K562 (cell line): ENCODE results near the gene TRAK1. TPM values are rescaled to one million over a fixed set of nuclear protein-coding genes. Genes with fewer than 3 reads are reported as not detected.
A peak's percentile ranks its signal among the peaks of the same experiment; 100 is the strongest.

Experiments
- ATAC-seq: fragments of 200-7000 bp; cut with Tn5 transposase; 3 replicates; pipeline ENCODE4 v1.9.1; 2020; ENCODE audit warnings: moderate library complexity
- BruUV-seq: library from RNA; stranded (reverse); fragments of 400-500 nt; replicated peaks from 2 replicates; lab custom pipeline; 2021; lab: Mats Ljungman, UMichigan
- CTCF ChIA-PET: fragments of 300-600 bp; formaldehyde crosslinking; extraction: SDS; loops from one replicate; lab custom pipeline; 2021; ENCODE audit warnings: low intra/inter-chr PET ratio; lab: Yijun Ruan, JAX
- POLR2A ChIA-PET: fragments of 300-600, 350-650 bp; sonication (Branson Sonifier 250); formaldehyde crosslinking; extraction: SDS; loops from one replicate; lab custom pipeline; 2021; ENCODE audit warnings: antibody characterized with exemption, inconsistent platforms; lab: Yijun Ruan, JAX
- DNase-seq, 4 experiments: peaks; one replicate each; pipeline versions ENCODE4 v3.0.0 to v3.0.0-alpha.2; 2011 to 2018; ENCODE audit warnings: low spot score in 3 of 4, mixed read lengths in 3 of 4; ENCODE audit errors: extremely low read depth in 1 of 4
- FAIRE-seq: peaks from 2 replicates; lab custom pipeline; 2011; peaks lifted over from hg19 to GRCh38; lab: Jason Lieb, UNC
- H2AFZ ChIP-seq: 2 replicates; pipeline ENCODE4 v1.6.0; 2011; ENCODE audit warnings: low read depth, low read length, control low read depth, inconsistent platforms
- H3K27ac ChIP-seq: fragments of 200-600 bp; 3 replicates; pipeline ENCODE4 v1.8.0; 2011; ENCODE audit warnings: low read depth, mild to moderate bottlenecking, control low read depth, inconsistent platforms, low read length, moderate library complexity, mixed read lengths; ENCODE audit errors: extremely low read depth
- H3K27me3 ChIP-seq, 2 experiments: fragments of 300-600 bp in 1 of 2; 2 replicates in 1 of 2; 3 replicates in 1 of 2; pipeline versions ENCODE4 v1.6.0 to v1.8.0; 2011; ENCODE audit warnings: inconsistent platforms in 2 of 2, low read length in 2 of 2, mild to moderate bottlenecking in 1 of 2, mixed read lengths in 1 of 2, moderate library complexity in 1 of 2; ENCODE audit not compliant: control insufficient read depth in 2 of 2, insufficient read depth in 2 of 2
- H3K36me3 ChIP-seq: fragments of 300-600 bp; 3 replicates; pipeline ENCODE4 v1.8.0; 2011; ENCODE audit warnings: mild to moderate bottlenecking, low read length, inconsistent platforms; ENCODE audit not compliant: control insufficient read depth, insufficient read depth
- H3K4me1 ChIP-seq, 2 experiments: fragments of 200-600 bp in 1 of 2; replicated peaks in 1 of 2; 2 replicates in 1 of 2; 3 replicates in 1 of 2; pipeline versions ENCODE4 v1.5.1 to v1.8.0; 2011; ENCODE audit warnings: inconsistent platforms in 2 of 2, low read length in 2 of 2, mild to moderate bottlenecking in 1 of 2, mixed read lengths in 1 of 2, moderate library complexity in 1 of 2; ENCODE audit not compliant: control insufficient read depth in 2 of 2, insufficient read depth in 2 of 2
- H3K4me2 ChIP-seq: 2 replicates; pipeline ENCODE4 v1.6.1; 2011; ENCODE audit warnings: low read length, control low read depth, inconsistent platforms, mixed read lengths; ENCODE audit not compliant: insufficient read depth
- H3K4me3 ChIP-seq: fragments of 200-600 bp; sonication (generic), shearing (Covaris generic); 2 replicates; pipeline ENCODE4 v1.5.1; 2016; ENCODE audit warnings: control low read depth, inconsistent platforms
- H3K79me2 ChIP-seq: fragments of 200-600 bp; 3 replicates; pipeline ENCODE4 v1.8.0; 2011; ENCODE audit warnings: low read length, inconsistent platforms; ENCODE audit not compliant: control insufficient read depth, insufficient read depth
- H3K9ac ChIP-seq, 2 experiments: 2 replicates each; pipeline versions ENCODE4 v1.6.0 to v1.6.1; 2011; ENCODE audit warnings: low read depth in 2 of 2, low read length in 2 of 2, control low read depth in 1 of 2, inconsistent platforms in 1 of 2, mild to moderate bottlenecking in 1 of 2, mixed read lengths in 1 of 2; ENCODE audit not compliant: insufficient read depth in 1 of 2
- H3K9me1 ChIP-seq: one replicate; pipeline ENCODE4 v1.6.0; 2011; ENCODE audit warnings: inconsistent platforms, mild to moderate bottlenecking, low read length, moderate library complexity; ENCODE audit not compliant: control insufficient read depth, insufficient read depth
- H3K9me3 ChIP-seq: replicated peaks from 2 replicates; pipeline ENCODE4 v1.5.1; 2011; ENCODE audit warnings: low read depth, low read length, inconsistent platforms; ENCODE audit not compliant: control insufficient read depth, insufficient read depth
- H4K20me1 ChIP-seq: replicated peaks from 2 replicates; pipeline ENCODE4 v1.6.1; 2011; ENCODE audit warnings: low read length, inconsistent platforms, mixed read lengths; ENCODE audit not compliant: control insufficient read depth, insufficient read depth
- ARID1B ChIP-seq: fragments of 450-650 bp; IDR thresholded peaks from 2 replicates; pipeline ENCODE4 v1.6.1; 2016; ENCODE audit warnings: antibody characterized with exemption, mild to moderate bottlenecking, inconsistent platforms
- ELF4 ChIP-seq: fragments of 450-650 bp; formaldehyde crosslinking; IDR thresholded peaks from 2 replicates; pipeline ENCODE4 v1.4.0; 2022; ENCODE audit warnings: missing genetic modification characterization
- FOXJ2 ChIP-seq: fragments of 200-800 bp; sonication (Bioruptor generic); IDR thresholded peaks from 2 replicates; pipeline ENCODE4 v1.6.1; 2016; ENCODE audit warnings: missing genetic modification characterization, missing compliant biosample characterization
- HDGF ChIP-seq: fragments of 450-650 bp; IDR thresholded peaks from 2 replicates; pipeline ENCODE4 v1.6.1; 2016
- HLTF ChIP-seq: fragments of 450-650 bp; IDR thresholded peaks from 2 replicates; pipeline ENCODE4 v1.6.1; 2016
- NFIC ChIP-seq: fragments of 450-650 bp; IDR thresholded peaks from 2 replicates; pipeline ENCODE4 v1.6.1; 2017; ENCODE audit warnings: mild to moderate bottlenecking, inconsistent platforms
- OTX1 ChIP-seq: fragments of 450-650 bp; formaldehyde crosslinking; IDR thresholded peaks from 2 replicates; pipeline ENCODE4 v1.4.0; 2022; ENCODE audit warnings: mild to moderate bottlenecking
- RFX1 ChIP-seq: fragments of 450-650 bp; IDR thresholded peaks from 2 replicates; pipeline ENCODE4 v1.6.1; 2016; ENCODE audit warnings: mild to moderate bottlenecking, moderate library complexity
- ZNF644 ChIP-seq: fragments of 200-800 bp; sonication (Bioruptor generic); IDR thresholded peaks from 2 replicates; pipeline ENCODE4 v1.6.1; 2016; ENCODE audit warnings: low read depth, missing genetic modification characterization, missing compliant biosample characterization
- ZNF740 ChIP-seq, 3 experiments: fragments of 200-800 bp in 1 of 3; sonication (Bioruptor generic) in 1 of 3; sonication (generic) in 1 of 3; formaldehyde crosslinking in 1 of 3; IDR thresholded peaks; 2 replicates each; pipeline versions ENCODE4 v1.6.1 to v1.8.0; 2016 to 2022; ENCODE audit warnings: mild to moderate bottlenecking in 2 of 3, missing compliant biosample characterization in 2 of 3, missing genetic modification characterization in 2 of 3, missing genetic modification reagents in 1 of 3
- WGBS: fragments of 100-300 bp; shearing (Covaris generic); methylation state at CpG from one replicate; pipeline ENCODE4 v1.1.6; 2016; ENCODE audit warnings: low coverage, mixed read lengths; ENCODE audit not compliant: insufficient coverage; ENCODE audit errors: missing lambda C conversion rate; 5-methylcytosine and 5-hydroxymethylcytosine counted together
- in situ Hi-C: fragments of 300-500 bp; cut with MboI; formaldehyde crosslinking; loops from 4 replicates; pipeline ENCODE4 v1.15.0; 2018; ENCODE audit warnings: inconsistent platforms, mixed read lengths
- intact Hi-C: fragments of 100-400 bp; cut with micrococcal nuclease; formaldehyde crosslinking; loops from 2 replicates; pipeline ENCODE4 v1.14.2; 2022
- polyA plus RNA-seq, 8 experiments: library from polyadenylated mRNA; depleted of rRNA in 4 of 8; stranded (reverse) in 5 of 8; unstranded in 3 of 8; fragments of >200 nt; fragmentation: Nextera tagmentation in 2 of 8; fragmentation: Illumina TruSeq in 1 of 8; extraction: Ambion mirVana in 2 of 8; extraction: Trizol in 1 of 8; gene quantifications; 2 replicates each; pipeline versions ENCODE4 v1.2.1 to v1.2.3, GENCODE V29; 2011 to 2014; ENCODE audit warnings: inconsistent platforms in 1 of 8, missing spikeins in 1 of 8
- total RNA-seq, 7 experiments: library from RNA; depleted of rRNA in 6 of 7; stranded (reverse); fragments of >200 nt in 6 of 7; fragmentation: Illumina TruSeq in 2 of 7; extraction: Trizol in 2 of 7; gene quantifications; 2 replicates each; pipeline versions ENCODE4 v1.2.1 to v1.2.3, GENCODE V29; 2011 to 2021; ENCODE audit warnings: low replicate concordance in 1 of 7
- TF ChIP-seq, protein P1 (sequence below): fragments of 450-650 bp; formaldehyde crosslinking; IDR thresholded peaks from 2 replicates; pipeline ENCODE4 v1.4.0; 2022; ENCODE audit warnings: missing genetic modification characterization
- TF ChIP-seq, protein P2 (sequence below): sonication (generic); formaldehyde crosslinking; IDR thresholded peaks from 2 replicates; pipeline ENCODE4 v1.8.0; 2022; ENCODE audit warnings: mild to moderate bottlenecking, missing genetic modification reagents
- TF ChIP-seq, protein P3 (sequence below): fragments of 450-650 bp; IDR thresholded peaks from 2 replicates; pipeline ENCODE4 v1.7.1; 2018; ENCODE audit warnings: mild to moderate bottlenecking, low read depth; ENCODE audit not compliant: partially characterized antibody
- TF ChIP-seq, protein P4 (sequence below): fragments of 450-650 bp; formaldehyde crosslinking; IDR thresholded peaks from 2 replicates; pipeline ENCODE4 v1.4.0; 2022; ENCODE audit warnings: missing genetic modification characterization

Gene TRAK1
- total and polyA plus RNA-seq, 9 of the 15 experiments (the other 6 are each of a cell fraction or from before 2014, with no cell fraction given), result 5.3 to 28.5 (median 17.5) TPM

DNA sequence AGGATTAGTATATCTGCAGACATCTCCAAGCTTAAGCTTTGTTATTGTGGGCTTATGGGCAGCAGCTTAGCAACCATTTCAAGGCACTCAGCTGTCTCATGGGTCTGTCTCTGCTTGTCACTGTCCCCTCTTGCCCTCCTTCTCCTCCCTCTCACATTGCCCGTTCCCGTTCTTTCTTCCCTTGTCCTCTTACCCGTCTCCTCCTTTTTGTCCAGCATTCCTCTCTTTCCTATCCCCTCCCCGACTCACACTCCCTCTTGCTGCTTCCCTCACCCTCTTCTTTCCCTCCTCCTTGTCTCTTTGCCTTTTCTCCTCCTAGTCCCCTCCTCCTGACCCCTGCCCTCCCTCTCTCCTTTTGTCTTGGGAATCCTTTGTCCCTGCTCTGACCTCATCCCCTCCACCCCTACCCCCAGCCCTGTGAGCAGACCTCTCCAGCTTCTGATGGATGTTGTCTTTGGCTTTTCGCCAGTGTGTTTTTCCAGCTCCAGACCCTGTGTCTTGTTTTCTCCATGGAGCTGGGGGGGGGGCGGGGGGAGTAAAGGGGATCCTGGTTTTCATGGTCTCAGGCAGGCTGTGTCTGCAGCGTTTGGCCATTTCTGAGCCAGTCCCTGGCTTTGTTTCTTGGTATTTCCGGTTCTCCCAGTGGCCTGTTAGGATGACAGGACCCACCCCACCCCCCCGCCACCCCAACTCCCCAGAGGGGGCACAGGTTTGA, 47.9 kb upstream of the TRAK1 start:
- Histone ChIP-seq H3K27me3 (no peaks in the 10 kb centered on the region), H2AFZ (no peak overlapping the region), H3K9me1 (no peaks in the 10 kb centered on the region), H3K4me1 (peaks cover 6 to 8% of the 10 kb centered on the region in 2 experiments; a peak in 4 of 5 replicates), H3K36me3 (no peaks in the 10 kb centered on the region), H3K79me2 (peaks cover 34% of the 10 kb centered on the region), H3K4me2 (no peak overlapping the region), H4K20me1 (peaks cover 9% of the 10 kb centered on the region; the same call in 1 of the 2 replicates), H3K27ac (no peak overlapping the region), H3K9ac (peak overlapping the region in 1 of 2 experiments; percentile 15; a peak in 1 of 4 replicates), H3K4me3 (no peak overlapping the region), H3K9me3 (no peaks in the 10 kb centered on the region)
- POLR2A ChIA-PET, result no interaction called here
- no TSS peak for BruUV-seq
- intact Hi-C loops, result no loop called here
- FAIRE-seq, result no peak
- peak; percentile 43 for ATAC-seq
- WGBS, result 56% methylated on average over 5 of the region's 9 CpGs
- no peak for DNase-seq
- in situ Hi-C loops, result no loop called here
- CTCF ChIA-PET, result no interaction called here
- peak; percentile 80; the same call in 1 of the 2 replicates for TF ChIP-seq HDGF
- TF ChIP-seq, protein P1, sequence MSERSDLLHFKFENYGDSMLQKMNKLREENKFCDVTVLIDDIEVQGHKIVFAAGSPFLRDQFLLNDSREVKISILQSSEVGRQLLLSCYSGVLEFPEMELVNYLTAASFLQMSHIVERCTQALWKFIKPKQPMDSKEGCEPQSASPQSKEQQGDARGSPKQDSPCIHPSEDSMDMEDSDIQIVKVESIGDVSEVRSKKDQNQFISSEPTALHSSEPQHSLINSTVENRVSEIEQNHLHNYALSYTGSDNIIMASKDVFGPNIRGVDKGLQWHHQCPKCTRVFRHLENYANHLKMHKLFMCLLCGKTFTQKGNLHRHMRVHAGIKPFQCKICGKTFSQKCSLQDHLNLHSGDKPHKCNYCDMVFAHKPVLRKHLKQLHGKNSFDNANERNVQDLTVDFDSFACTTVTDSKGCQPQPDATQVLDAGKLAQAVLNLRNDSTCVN, result 0 out of 2 replicates have a peak, but pooled peaks have one; percentile 53
- TF ChIP-seq, protein P2, sequence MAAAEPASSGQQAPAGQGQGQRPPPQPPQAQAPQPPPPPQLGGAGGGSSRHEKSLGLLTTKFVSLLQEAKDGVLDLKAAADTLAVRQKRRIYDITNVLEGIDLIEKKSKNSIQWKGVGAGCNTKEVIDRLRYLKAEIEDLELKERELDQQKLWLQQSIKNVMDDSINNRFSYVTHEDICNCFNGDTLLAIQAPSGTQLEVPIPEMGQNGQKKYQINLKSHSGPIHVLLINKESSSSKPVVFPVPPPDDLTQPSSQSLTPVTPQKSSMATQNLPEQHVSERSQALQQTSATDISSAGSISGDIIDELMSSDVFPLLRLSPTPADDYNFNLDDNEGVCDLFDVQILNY (CRISPR knock-in tag), result no peak
- TF ChIP-seq, protein P3, sequence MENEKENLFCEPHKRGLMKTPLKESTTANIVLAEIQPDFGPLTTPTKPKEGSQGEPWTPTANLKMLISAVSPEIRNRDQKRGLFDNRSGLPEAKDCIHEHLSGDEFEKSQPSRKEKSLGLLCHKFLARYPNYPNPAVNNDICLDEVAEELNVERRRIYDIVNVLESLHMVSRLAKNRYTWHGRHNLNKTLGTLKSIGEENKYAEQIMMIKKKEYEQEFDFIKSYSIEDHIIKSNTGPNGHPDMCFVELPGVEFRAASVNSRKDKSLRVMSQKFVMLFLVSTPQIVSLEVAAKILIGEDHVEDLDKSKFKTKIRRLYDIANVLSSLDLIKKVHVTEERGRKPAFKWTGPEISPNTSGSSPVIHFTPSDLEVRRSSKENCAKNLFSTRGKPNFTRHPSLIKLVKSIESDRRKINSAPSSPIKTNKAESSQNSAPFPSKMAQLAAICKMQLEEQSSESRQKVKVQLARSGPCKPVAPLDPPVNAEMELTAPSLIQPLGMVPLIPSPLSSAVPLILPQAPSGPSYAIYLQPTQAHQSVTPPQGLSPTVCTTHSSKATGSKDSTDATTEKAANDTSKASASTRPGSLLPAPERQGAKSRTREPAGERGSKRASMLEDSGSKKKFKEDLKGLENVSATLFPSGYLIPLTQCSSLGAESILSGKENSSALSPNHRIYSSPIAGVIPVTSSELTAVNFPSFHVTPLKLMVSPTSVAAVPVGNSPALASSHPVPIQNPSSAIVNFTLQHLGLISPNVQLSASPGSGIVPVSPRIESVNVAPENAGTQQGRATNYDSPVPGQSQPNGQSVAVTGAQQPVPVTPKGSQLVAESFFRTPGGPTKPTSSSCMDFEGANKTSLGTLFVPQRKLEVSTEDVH, result no peak
- TF ChIP-seq ELF4, result peak; percentile 51; the same call in 1 of the 2 replicates
- TF ChIP-seq, protein P4, sequence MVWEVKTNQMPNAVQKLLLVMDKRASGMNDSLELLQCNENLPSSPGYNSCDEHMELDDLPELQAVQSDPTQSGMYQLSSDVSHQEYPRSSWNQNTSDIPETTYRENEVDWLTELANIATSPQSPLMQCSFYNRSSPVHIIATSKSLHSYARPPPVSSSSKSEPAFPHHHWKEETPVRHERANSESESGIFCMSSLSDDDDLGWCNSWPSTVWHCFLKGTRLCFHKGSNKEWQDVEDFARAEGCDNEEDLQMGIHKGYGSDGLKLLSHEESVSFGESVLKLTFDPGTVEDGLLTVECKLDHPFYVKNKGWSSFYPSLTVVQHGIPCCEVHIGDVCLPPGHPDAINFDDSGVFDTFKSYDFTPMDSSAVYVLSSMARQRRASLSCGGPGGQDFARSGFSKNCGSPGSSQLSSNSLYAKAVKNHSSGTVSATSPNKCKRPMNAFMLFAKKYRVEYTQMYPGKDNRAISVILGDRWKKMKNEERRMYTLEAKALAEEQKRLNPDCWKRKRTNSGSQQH (CRISPR knock-in tag), result 0 out of 2 replicates have a peak, but pooled peaks have one; percentile 13
- no peak for TF ChIP-seq ZNF644 (tag)
- no peak for TF ChIP-seq ZNF740 (CRISPR knock-in tag; IDR thresholded peaks at IDR 0.05)
- 0 out of 4 replicates have a peak, but pooled peaks of 1 of the 2 experiments have one; percentile 31 for TF ChIP-seq ZNF740 (tag; IDR thresholded peaks at IDR 0.05)
- TF ChIP-seq ARID1B, result peak; percentile 23; the same call in 1 of the 2 replicates
- TF ChIP-seq HLTF, result peak; percentile 44; the same call in 1 of the 2 replicates
- TF ChIP-seq NFIC, result peak; percentile 40; the same call in 1 of the 2 replicates
- peak; percentile 94 for TF ChIP-seq FOXJ2 (tag)
- peak; percentile 83; the same call in 1 of the 2 replicates for TF ChIP-seq OTX1 (CRISPR knock-in tag)
- TF ChIP-seq RFX1, result 0 out of 2 replicates have a peak, but pooled peaks have one; percentile 33
